ENCODE results near the gene CCDC159.
A peak's percentile ranks its signal among the peaks of the same experiment; 100 is the strongest.
"Not testable (repeated sequence)": the region's sequence is repeated elsewhere in the genome, so short reads cannot be mapped to it uniquely, and the experiment has no call there.

The CCDC159 gene

DNA sequence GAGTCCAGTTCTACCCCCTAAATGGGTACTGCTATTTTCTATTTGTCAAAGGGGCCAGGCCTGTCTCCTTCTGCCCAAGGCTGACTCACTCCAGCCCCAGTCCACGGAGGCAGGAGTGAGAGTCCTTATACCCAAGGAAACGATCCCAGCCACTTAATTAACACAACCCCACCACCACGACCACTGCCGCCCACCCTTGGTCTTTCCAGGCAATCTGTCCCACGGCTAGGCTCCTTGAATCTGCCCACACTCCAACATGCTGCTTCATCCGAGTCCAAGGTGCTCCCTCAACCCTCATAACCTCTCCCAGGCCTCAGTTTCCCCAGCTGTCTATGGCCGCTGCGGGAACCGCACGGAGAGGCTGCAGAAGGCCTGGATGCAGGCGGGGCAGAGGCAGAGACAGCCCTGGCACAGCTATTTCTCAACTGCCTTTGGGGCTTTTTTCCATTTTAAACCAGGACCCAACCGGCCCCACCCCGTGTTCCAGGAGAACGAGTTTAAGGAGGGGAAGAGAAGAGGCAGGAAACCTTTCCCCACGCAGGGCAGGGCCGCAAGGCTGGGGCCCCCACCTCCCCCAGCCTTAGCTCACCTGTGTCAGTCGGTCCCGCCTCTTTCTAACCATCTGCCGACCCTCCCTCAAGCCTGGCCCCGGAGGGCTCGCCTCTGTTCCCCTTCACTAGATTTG, 7.6 kb upstream of the CCDC159 start:
- TF ChIP-seq, protein P1, sequence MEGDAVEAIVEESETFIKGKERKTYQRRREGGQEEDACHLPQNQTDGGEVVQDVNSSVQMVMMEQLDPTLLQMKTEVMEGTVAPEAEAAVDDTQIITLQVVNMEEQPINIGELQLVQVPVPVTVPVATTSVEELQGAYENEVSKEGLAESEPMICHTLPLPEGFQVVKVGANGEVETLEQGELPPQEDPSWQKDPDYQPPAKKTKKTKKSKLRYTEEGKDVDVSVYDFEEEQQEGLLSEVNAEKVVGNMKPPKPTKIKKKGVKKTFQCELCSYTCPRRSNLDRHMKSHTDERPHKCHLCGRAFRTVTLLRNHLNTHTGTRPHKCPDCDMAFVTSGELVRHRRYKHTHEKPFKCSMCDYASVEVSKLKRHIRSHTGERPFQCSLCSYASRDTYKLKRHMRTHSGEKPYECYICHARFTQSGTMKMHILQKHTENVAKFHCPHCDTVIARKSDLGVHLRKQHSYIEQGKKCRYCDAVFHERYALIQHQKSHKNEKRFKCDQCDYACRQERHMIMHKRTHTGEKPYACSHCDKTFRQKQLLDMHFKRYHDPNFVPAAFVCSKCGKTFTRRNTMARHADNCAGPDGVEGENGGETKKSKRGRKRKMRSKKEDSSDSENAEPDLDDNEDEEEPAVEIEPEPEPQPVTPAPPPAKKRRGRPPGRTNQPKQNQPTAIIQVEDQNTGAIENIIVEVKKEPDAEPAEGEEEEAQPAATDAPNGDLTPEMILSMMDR (IDR thresholded peaks at IDR 0.05; ENCODE audit: borderline replicate concordance, insufficient read depth, low read depth, low read length): no peak
- peak overlapping the region; percentile 79 for H3K4me3 ChIP-seq (ENCODE audit: low read depth, low read length)

DNA sequence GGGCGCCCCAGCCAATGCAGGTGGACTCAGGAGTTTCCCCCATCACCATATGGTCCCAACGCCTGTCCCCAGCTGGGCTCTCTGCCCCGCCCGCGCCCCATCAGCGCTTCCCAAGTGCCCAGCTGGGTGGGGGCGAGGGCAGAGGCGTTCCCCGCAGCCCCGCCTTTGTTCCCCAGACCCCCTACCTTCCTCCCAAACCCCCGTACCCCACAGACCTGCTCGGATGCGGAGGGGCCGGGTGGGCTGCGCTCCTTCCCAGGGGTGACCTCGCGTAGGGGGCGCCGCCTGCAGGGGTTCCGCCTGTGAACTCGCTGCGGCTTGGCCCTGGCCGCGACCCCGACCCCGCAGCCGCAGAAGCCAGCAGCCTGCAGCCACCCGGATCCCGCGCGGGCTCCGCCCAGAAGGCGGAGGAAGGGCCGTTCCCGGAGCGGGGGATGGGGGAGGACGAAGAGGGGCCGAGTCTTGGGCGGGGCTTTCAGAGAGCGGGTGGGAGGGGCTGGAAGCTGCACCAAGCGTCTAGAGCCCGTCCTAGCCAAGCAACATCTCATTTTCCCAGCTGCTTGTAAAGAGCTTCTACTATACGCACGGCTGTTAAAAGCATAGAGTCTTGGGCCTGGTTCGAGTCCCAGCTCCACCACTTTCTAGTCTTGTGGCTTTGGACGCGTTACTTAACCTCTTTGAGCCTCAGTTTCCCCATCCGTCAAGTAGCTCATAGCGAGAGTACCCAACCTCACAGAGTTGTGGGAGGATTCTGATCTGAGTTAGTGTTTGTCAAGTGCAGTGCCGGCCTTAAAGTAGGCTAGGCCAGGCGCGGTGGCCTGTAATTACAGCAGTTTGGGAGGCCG, 6.8 kb upstream of the CCDC159 start, which contains the start of gene RAB3D:
RAB3D (minus strand) TSS at position 404 of the 845 bp plus-strand sequence. CDS start 2,258 bp downstream, outside the sequence.
- peak within 1 kb of the TSS; percentile 79 for H3K4me3 ChIP-seq (ENCODE audit: low read depth, low read length)
- TF ChIP-seq, protein P1 (IDR thresholded peaks at IDR 0.05; ENCODE audit: borderline replicate concordance, insufficient read depth, low read depth, low read length): no peak

DNA sequence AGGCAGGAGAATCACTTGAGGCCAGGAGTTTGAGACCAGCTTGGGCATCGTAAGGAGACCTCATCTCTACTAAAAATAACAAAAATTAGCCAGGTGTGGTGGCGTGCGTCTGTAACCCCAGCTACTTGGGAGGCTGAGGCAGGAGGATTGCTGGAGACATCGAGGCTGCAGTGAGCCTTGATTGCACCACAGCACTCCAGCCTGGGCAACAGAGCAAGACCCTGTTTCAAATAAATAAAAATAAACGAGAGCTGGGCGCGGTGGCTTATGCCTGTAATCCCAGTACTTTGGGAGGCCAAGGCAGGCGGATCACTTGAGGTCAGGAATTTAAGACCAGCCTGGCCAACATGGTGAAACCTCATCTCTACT, 6.2 kb upstream of the CCDC159 start:
- H3K4me3 ChIP-seq (ENCODE audit: low read depth, low read length): not testable (repeated sequence)

DNA sequence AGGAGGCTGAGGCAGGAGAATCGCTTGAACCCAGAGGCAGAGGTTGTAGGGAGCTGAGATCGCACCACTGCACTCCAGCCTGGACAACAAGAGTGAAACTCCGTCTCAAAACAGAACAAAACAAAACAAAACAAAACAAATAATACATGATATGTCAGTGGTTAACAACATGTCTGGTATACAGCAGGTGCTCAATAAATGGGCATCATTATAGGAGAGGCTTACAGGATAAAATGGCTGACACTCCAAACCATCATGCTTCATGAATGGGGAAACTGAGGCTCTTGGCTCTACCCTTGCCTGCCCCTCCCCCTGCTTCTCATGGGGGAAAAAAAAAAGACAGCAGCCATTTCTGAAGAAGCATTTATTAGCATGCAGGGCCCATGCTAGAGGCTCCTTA, 3.9 kb upstream of the CCDC159 start:
- no peak overlapping the region for H3K4me3 ChIP-seq (ENCODE audit: low read depth, low read length)
- TF ChIP-seq, protein P1 (IDR thresholded peaks at IDR 0.05; ENCODE audit: borderline replicate concordance, insufficient read depth, low read depth, low read length): no peak

DNA sequence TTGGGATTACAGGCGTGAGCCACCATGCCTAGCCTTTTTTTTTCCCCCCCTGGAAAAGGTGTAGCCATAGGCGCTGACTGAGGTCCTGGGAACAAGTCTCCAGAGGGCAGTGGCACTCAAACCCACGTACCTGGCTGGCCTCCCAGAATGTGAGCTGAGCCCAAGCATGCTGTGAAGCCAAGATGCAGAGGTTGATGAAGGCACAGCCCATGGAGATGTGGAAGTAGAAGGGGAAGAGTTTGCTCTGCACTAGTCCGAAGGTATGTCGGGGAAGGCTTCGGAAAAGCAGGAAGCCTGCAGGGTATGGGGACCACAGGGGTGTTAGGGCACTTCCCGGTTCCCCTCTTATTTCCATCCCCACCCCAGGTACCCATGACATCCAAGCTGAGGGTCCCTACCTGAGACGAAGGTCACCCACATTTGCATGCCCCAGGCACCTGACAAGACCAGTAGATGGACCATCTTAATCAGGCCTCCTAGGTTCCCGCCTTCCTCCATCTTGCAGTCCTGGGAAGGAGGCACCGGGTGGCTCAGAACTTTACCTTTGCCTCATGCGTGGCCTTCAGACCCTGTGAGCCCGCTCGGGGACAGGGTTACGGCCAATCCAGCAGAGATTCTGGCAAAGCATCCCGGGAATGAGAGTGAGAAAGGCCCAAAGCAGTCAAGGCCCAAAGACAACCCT, 1.1 kb upstream of the CCDC159 start:
- TF ChIP-seq, protein P1 (IDR thresholded peaks at IDR 0.05; ENCODE audit: borderline replicate concordance, insufficient read depth, low read depth, low read length): no peak
- peak overlapping the region; percentile 89 for H3K4me3 ChIP-seq (ENCODE audit: low read depth, low read length)

DNA sequence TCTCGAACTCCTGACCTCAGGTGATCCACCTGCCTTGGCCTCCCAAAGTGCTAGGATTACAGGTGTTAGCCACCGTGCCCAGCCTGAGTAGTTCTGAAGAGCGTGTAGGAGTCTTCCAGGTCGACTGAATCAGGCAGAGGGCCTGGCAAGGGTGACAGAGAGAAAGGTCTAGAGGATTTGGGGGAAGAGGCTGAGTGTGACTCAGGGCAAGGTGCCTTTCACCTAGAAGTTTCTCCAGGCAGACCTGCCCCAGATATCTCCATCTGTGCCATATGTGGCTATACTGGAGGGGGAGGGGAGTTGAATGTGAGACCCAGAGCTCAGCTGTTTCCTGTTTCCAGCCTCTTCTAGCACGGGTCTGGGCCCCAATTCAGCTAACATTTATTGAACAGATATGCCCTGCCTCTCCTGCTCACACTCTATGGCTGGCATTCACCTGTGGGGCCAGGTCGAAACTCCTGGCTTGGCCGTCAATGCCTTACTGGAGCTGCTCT, 1.3 kb downstream of the CCDC159 start:
- TF ChIP-seq, protein P1 (IDR thresholded peaks at IDR 0.05; ENCODE audit: borderline replicate concordance, insufficient read depth, low read depth, low read length): no peak

DNA sequence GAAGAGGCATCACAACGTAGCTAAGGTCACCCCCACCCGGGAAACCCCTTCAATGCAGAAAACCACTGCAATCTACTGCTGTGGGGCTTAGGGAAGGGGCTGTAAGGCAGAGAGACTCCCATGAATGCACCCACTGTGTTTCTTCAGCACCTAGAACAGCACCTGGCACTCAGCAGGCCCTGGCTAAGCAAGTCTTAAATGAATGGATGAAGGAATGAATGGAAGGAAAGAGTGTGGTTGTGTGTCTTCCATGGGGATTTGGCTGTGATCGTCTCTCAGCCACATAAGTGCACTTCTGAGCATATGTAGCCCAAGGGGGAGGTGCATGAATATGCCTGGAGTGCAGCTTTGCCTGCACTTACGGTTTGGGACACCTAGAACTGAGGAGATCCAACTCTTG, 2.9 kb downstream of the CCDC159 start:
- no peak overlapping the region for H3K4me3 ChIP-seq (ENCODE audit: low read depth, low read length)
- TF ChIP-seq, protein P1 (IDR thresholded peaks at IDR 0.05; ENCODE audit: borderline replicate concordance, insufficient read depth, low read depth, low read length): no peak

More for the DNA sequence above, 1.3 kb downstream of the CCDC159 start:
- H3K4me3 ChIP-seq (ENCODE audit: low read depth, low read length): no peak overlapping the region

DNA sequence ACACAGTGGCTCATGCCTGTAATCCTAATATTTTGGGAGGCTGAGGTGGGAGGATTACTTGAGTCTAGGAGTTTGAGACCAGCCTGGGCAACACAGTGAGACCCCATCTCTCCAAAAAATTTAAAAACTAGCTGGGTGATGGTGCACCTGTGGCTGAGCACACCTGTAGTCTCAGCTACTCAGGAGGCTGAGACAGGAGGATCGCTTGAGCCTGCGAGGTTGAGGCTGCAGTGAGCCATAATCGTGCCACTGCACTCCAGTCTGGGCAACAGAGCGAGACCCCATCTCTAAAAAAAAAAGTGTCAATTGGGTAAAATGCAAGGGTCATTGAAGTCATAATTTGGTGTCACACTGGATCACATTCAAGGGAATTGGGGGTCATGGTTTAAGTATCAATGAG, 7.8 kb downstream of the CCDC159 start:
- H3K4me3 ChIP-seq (ENCODE audit: low read depth, low read length): not testable (repeated sequence)

Measured in GM12875 (cell line).